K562 (cell line): ENCODE results near the gene ZNF598. TPM values are rescaled to one million over a fixed set of nuclear protein-coding genes. Genes with fewer than 3 reads are reported as not detected.

Experiments
- ATAC-seq: fragments of 200-7000 bp; cut with Tn5 transposase; 3 replicates; pipeline ENCODE4 v1.9.1; 2020; ENCODE audit warnings: moderate library complexity
- BruUV-seq: library from RNA; stranded (reverse); fragments of 400-500 nt; replicated peaks from 2 replicates; lab custom pipeline; 2021; lab: Mats Ljungman, UMichigan
- CTCF ChIA-PET: fragments of 300-600 bp; formaldehyde crosslinking; extraction: SDS; loops from one replicate; lab custom pipeline; 2021; ENCODE audit warnings: low intra/inter-chr PET ratio; lab: Yijun Ruan, JAX
- POLR2A ChIA-PET: fragments of 300-600, 350-650 bp; sonication (Branson Sonifier 250); formaldehyde crosslinking; extraction: SDS; loops from one replicate; lab custom pipeline; 2021; ENCODE audit warnings: antibody characterized with exemption, inconsistent platforms; lab: Yijun Ruan, JAX
- DNase-seq, 4 experiments: peaks; one replicate each; pipeline versions ENCODE4 v3.0.0 to v3.0.0-alpha.2; 2011 to 2018; ENCODE audit warnings: low spot score in 3 of 4, mixed read lengths in 3 of 4; ENCODE audit errors: extremely low read depth in 1 of 4
- FAIRE-seq: peaks from 2 replicates; lab custom pipeline; 2011; peaks lifted over from hg19 to GRCh38; lab: Jason Lieb, UNC
- H2AFZ ChIP-seq: 2 replicates; pipeline ENCODE4 v1.6.0; 2011; ENCODE audit warnings: low read depth, low read length, control low read depth, inconsistent platforms
- H3K27ac ChIP-seq: fragments of 200-600 bp; 3 replicates; pipeline ENCODE4 v1.8.0; 2011; ENCODE audit warnings: low read depth, mild to moderate bottlenecking, control low read depth, inconsistent platforms, low read length, moderate library complexity, mixed read lengths; ENCODE audit errors: extremely low read depth
- H3K27me3 ChIP-seq, 2 experiments: fragments of 300-600 bp in 1 of 2; 2 replicates in 1 of 2; 3 replicates in 1 of 2; pipeline versions ENCODE4 v1.6.0 to v1.8.0; 2011; ENCODE audit warnings: inconsistent platforms in 2 of 2, low read length in 2 of 2, mild to moderate bottlenecking in 1 of 2, mixed read lengths in 1 of 2, moderate library complexity in 1 of 2; ENCODE audit not compliant: control insufficient read depth in 2 of 2, insufficient read depth in 2 of 2
- H3K36me3 ChIP-seq: fragments of 300-600 bp; 3 replicates; pipeline ENCODE4 v1.8.0; 2011; ENCODE audit warnings: mild to moderate bottlenecking, low read length, inconsistent platforms; ENCODE audit not compliant: control insufficient read depth, insufficient read depth
- H3K4me1 ChIP-seq, 2 experiments: fragments of 200-600 bp in 1 of 2; replicated peaks in 1 of 2; 2 replicates in 1 of 2; 3 replicates in 1 of 2; pipeline versions ENCODE4 v1.5.1 to v1.8.0; 2011; ENCODE audit warnings: inconsistent platforms in 2 of 2, low read length in 2 of 2, mild to moderate bottlenecking in 1 of 2, mixed read lengths in 1 of 2, moderate library complexity in 1 of 2; ENCODE audit not compliant: control insufficient read depth in 2 of 2, insufficient read depth in 2 of 2
- H3K4me2 ChIP-seq: 2 replicates; pipeline ENCODE4 v1.6.1; 2011; ENCODE audit warnings: low read length, control low read depth, inconsistent platforms, mixed read lengths; ENCODE audit not compliant: insufficient read depth
- H3K4me3 ChIP-seq: fragments of 200-600 bp; sonication (generic), shearing (Covaris generic); 2 replicates; pipeline ENCODE4 v1.5.1; 2016; ENCODE audit warnings: control low read depth, inconsistent platforms
- H3K79me2 ChIP-seq: fragments of 200-600 bp; 3 replicates; pipeline ENCODE4 v1.8.0; 2011; ENCODE audit warnings: low read length, inconsistent platforms; ENCODE audit not compliant: control insufficient read depth, insufficient read depth
- H3K9ac ChIP-seq, 2 experiments: 2 replicates each; pipeline versions ENCODE4 v1.6.0 to v1.6.1; 2011; ENCODE audit warnings: low read depth in 2 of 2, low read length in 2 of 2, control low read depth in 1 of 2, inconsistent platforms in 1 of 2, mild to moderate bottlenecking in 1 of 2, mixed read lengths in 1 of 2; ENCODE audit not compliant: insufficient read depth in 1 of 2
- H3K9me1 ChIP-seq: one replicate; pipeline ENCODE4 v1.6.0; 2011; ENCODE audit warnings: inconsistent platforms, mild to moderate bottlenecking, low read length, moderate library complexity; ENCODE audit not compliant: control insufficient read depth, insufficient read depth
- H3K9me3 ChIP-seq: replicated peaks from 2 replicates; pipeline ENCODE4 v1.5.1; 2011; ENCODE audit warnings: low read depth, low read length, inconsistent platforms; ENCODE audit not compliant: control insufficient read depth, insufficient read depth
- H4K20me1 ChIP-seq: replicated peaks from 2 replicates; pipeline ENCODE4 v1.6.1; 2011; ENCODE audit warnings: low read length, inconsistent platforms, mixed read lengths; ENCODE audit not compliant: control insufficient read depth, insufficient read depth
- ETV1 ChIP-seq: fragments of 450-650 bp; conservative IDR thresholded peaks from 2 replicates; pipeline ENCODE4 v1.6.1; 2016; ENCODE audit warnings: missing genetic modification characterization, control low read depth, low read depth, missing compliant biosample characterization
- PCBP1 ChIP-seq: fragments of 200-400 bp; formaldehyde crosslinking; IDR thresholded peaks from 2 replicates; pipeline ENCODE4 v1.6.1; 2018; ENCODE audit warnings: mild to moderate bottlenecking, low read depth, low read length; ENCODE audit not compliant: poor library complexity, severe bottlenecking
- USF1 ChIP-seq: sonication (generic); formaldehyde crosslinking; IDR thresholded peaks from 2 replicates; pipeline ENCODE4 v1.9.0; 2022; ENCODE audit warnings: mild to moderate bottlenecking, missing genetic modification reagents
- ZNF445 ChIP-seq: fragments of 250-450 bp; sonication (Bioruptor Pico); IDR thresholded peaks from 2 replicates; pipeline ENCODE4 v1.4.0; 2020; ENCODE audit warnings: low read depth, mild to moderate bottlenecking, moderate library complexity
- WGBS: fragments of 100-300 bp; shearing (Covaris generic); methylation state at CpG from one replicate; pipeline ENCODE4 v1.1.6; 2016; ENCODE audit warnings: low coverage, mixed read lengths; ENCODE audit not compliant: insufficient coverage; ENCODE audit errors: missing lambda C conversion rate; 5-methylcytosine and 5-hydroxymethylcytosine counted together
- in situ Hi-C: fragments of 300-500 bp; cut with MboI; formaldehyde crosslinking; loops from 4 replicates; pipeline ENCODE4 v1.15.0; 2018; ENCODE audit warnings: inconsistent platforms, mixed read lengths
- intact Hi-C: fragments of 100-400 bp; cut with micrococcal nuclease; formaldehyde crosslinking; loops from 2 replicates; pipeline ENCODE4 v1.14.2; 2022
- polyA plus RNA-seq, 8 experiments: library from polyadenylated mRNA; depleted of rRNA in 4 of 8; stranded (reverse) in 5 of 8; unstranded in 3 of 8; fragments of >200 nt; fragmentation: Nextera tagmentation in 2 of 8; fragmentation: Illumina TruSeq in 1 of 8; extraction: Ambion mirVana in 2 of 8; extraction: Trizol in 1 of 8; gene quantifications; 2 replicates each; pipeline versions ENCODE4 v1.2.1 to v1.2.3, GENCODE V29; 2011 to 2014; ENCODE audit warnings: inconsistent platforms in 1 of 8, missing spikeins in 1 of 8
- total RNA-seq, 7 experiments: library from RNA; depleted of rRNA in 6 of 7; stranded (reverse); fragments of >200 nt in 6 of 7; fragmentation: Illumina TruSeq in 2 of 7; extraction: Trizol in 2 of 7; gene quantifications; 2 replicates each; pipeline versions ENCODE4 v1.2.1 to v1.2.3, GENCODE V29; 2011 to 2021; ENCODE audit warnings: low replicate concordance in 1 of 7

ZNF598 gene
- total and polyA plus RNA-seq, 9 of the 15 experiments (the other 6 are each of a cell fraction or from before 2014, with no cell fraction given) = 0.11 to 115 (median 29.6) TPM

- Histone ChIP-seq H3K4me3 (no peak overlapping the region), H2AFZ (peak overlapping the region; percentile 99; the same call in 1 of the 2 replicates), H3K36me3 (no peaks in the 10 kb centered on the region), H3K79me2 (peaks cover 16% of the 10 kb centered on the region), H3K9me3 (no peaks in the 10 kb centered on the region), H3K9ac (peak overlapping the region in 1 of 2 experiments; percentile 89; a peak in 2 of 4 replicates), H3K27ac (no peak overlapping the region), H3K9me1 (peaks cover 3% of the 10 kb centered on the region), H3K27me3 (no peaks in the 10 kb centered on the region), H3K4me1 (peaks cover 23 to 86% of the 10 kb centered on the region in 2 experiments; a peak in 4 of 5 replicates), H4K20me1 (0 out of 2 replicates have a peak, but pooled peaks cover 7% of the 10 kb centered on the region), H3K4me2 (0 out of 2 replicates have a peak overlapping the region, but pooled peaks have one; percentile 87)
- intact Hi-C loops (loop anchor here (5.0 kb wide), 1 partner anchor 243 kb away; the partner anchor contains the start of gene RNPS1), in situ Hi-C loops (loop anchor here (5.0 kb wide), 1 partner anchor 118 kb away; no protein-coding TSS in a partner anchor)
- POLR2A ChIA-PET = interaction anchor here (1.3 to 3.3 kb wide), 2 partner anchors 8 to 130 kb away, joined by 4 to 35 read pairs; partner anchors contain the start of gene TRAF7
- DNase-seq (no peak), FAIRE-seq (no peak), ATAC-seq (no peak)
- TF ChIP-seq ETV1 (tag) (no peak), PCBP1 (peak; percentile 12), USF1 (CRISPR knock-in tag) (peak; percentile 28; the same call in 1 of the 2 replicates), ZNF445 (CRISPR knock-in tag) (no peak)
- CTCF ChIA-PET = interaction anchor here (0.9 to 2.1 kb wide), 2 partner anchors 116 to 129 kb away, joined by 5 to 15 read pairs; no protein-coding TSS in a partner anchor
- no TSS peak for BruUV-seq
- 85% methylated on average over 12 of the region's 12 CpGs for WGBS
Observed at GRCh38 chr16:2024032-2024420, 14.4 kb upstream of the ZNF598 start.
